ENCODE results near the gene GAPDHS. TPM values are rescaled to one million over a fixed set of nuclear protein-coding genes. Genes with fewer than 3 reads are reported as not detected.

The GAPDHS gene
- total RNA-seq, 6 experiments from 2014 or later: not detected

- no peak for TF ChIP-seq CTCF (IDR thresholded peaks at IDR 0.05)
- H3K27ac Mint-ChIP-seq: no peak overlapping the region
- H3K4me3 Mint-ChIP-seq: no peak overlapping the region
- H3K9me3 Mint-ChIP-seq: no peaks in the 10 kb centered on the region
- no peaks in the 10 kb centered on the region for H3K36me3 Mint-ChIP-seq (ENCODE audit: low read depth)
- H3K27me3 Mint-ChIP-seq (ENCODE audit: insufficient read depth): peaks cover 35% of the 10 kb centered on the region
- H3K4me1 Mint-ChIP-seq (ENCODE audit: low read depth): peaks cover 21% of the 10 kb centered on the region
- DNase-seq: no peak
Observed at GRCh38 chr19:35531291-35531690, 2.0 kb upstream of the GAPDHS start.

- peak; percentile 9 for DNase-seq
- Mint-ChIP-seq H3K9me3 (no peaks in the 10 kb centered on the region), H3K4me1 (ENCODE audit: low read depth) (peaks cover 7% of the 10 kb centered on the region), H3K36me3 (ENCODE audit: low read depth) (no peaks in the 10 kb centered on the region), H3K4me3 (peak overlapping the region; percentile 55; the same call in 1 of the 2 replicates), H3K27me3 (ENCODE audit: insufficient read depth) (peaks cover 35% of the 10 kb centered on the region), H3K27ac (no peak overlapping the region)
- TF ChIP-seq CTCF (IDR thresholded peaks at IDR 0.05): no peak
Observed at GRCh38 chr19:35533822-35534392, 651 bp downstream of the GAPDHS start.

GRCh38 chr19:35534803-35535480, 1.7 kb downstream of the GAPDHS start:
- no peak for TF ChIP-seq CTCF (IDR thresholded peaks at IDR 0.05)
- no peaks in the 10 kb centered on the region for H3K36me3 Mint-ChIP-seq (ENCODE audit: low read depth)
- no peaks in the 10 kb centered on the region for H3K9me3 Mint-ChIP-seq
- H3K4me3 Mint-ChIP-seq: no peak overlapping the region
- H3K27me3 Mint-ChIP-seq (ENCODE audit: insufficient read depth): peaks cover 33% of the 10 kb centered on the region
- peaks cover 6% of the 10 kb centered on the region; the same call in 1 of the 2 replicates for H3K4me1 Mint-ChIP-seq (ENCODE audit: low read depth)
- DNase-seq: no peak
- no peak overlapping the region for H3K27ac Mint-ChIP-seq

GRCh38 chr19:35539314-35539713, 6.1 kb downstream of the GAPDHS start:
- no peak for DNase-seq
- Mint-ChIP-seq H3K4me3 (no peak overlapping the region), H3K9me3 (no peaks in the 10 kb centered on the region), H3K4me1 (ENCODE audit: low read depth) (peaks cover 4% of the 10 kb centered on the region), H3K27me3 (ENCODE audit: insufficient read depth) (peaks cover 5% of the 10 kb centered on the region), H3K36me3 (ENCODE audit: low read depth) (peaks cover 6% of the 10 kb centered on the region; the same call in 1 of the 2 replicates), H3K27ac (no peak overlapping the region)
- no peak for TF ChIP-seq CTCF (IDR thresholded peaks at IDR 0.05)

GRCh38 chr19:35539850-35540249, 6.6 kb downstream of the GAPDHS start:
- Mint-ChIP-seq H3K4me1 (ENCODE audit: low read depth) (peaks cover 8% of the 10 kb centered on the region), H3K27me3 (ENCODE audit: insufficient read depth) (peaks cover 3% of the 10 kb centered on the region), H3K4me3 (no peak overlapping the region), H3K9me3 (no peaks in the 10 kb centered on the region), H3K27ac (no peak overlapping the region), H3K36me3 (ENCODE audit: low read depth) (peaks cover 6% of the 10 kb centered on the region; the same call in 1 of the 2 replicates)
- DNase-seq: no peak
- no peak for TF ChIP-seq CTCF (IDR thresholded peaks at IDR 0.05)

Data from HFFc6 (cell line).